ENCODE measurements around the gene CCDC178. TPM values are rescaled to one million over a fixed set of nuclear protein-coding genes. Genes with fewer than 3 reads are reported as not detected.

CCDC178 gene
- total and polyA plus RNA-seq, 2 donors (not counting 1 experiment from before 2014, with no cell fraction given) = 0.17 TPM; not detected in 1

GRCh38 chr18:33161131-33161530 lies 279.4 kb downstream of the CCDC178 start:
- no peak overlapping the region for H3K4me2 ChIP-seq (ENCODE audit: extremely low read depth, insufficient read depth, low read length)
- no peaks in the 10 kb centered on the region for H3K4me1 ChIP-seq (ENCODE audit: control insufficient read depth, extremely low read depth, insufficient read depth, low read length)
- no peaks in the 10 kb centered on the region for H3K79me2 ChIP-seq (ENCODE audit: control insufficient read depth, insufficient read depth, low read length)
- no peak overlapping the region for H3K27ac ChIP-seq (ENCODE audit: insufficient read depth, low read length)
- peak in 1 of 2 donors; percentile 11 for DNase-seq (ENCODE audit: low read depth in 2 of 2)
- no peak overlapping the region for H3K9ac ChIP-seq (ENCODE audit: insufficient read depth, low read length)
- H3K36me3 ChIP-seq (ENCODE audit: control insufficient read depth, insufficient read depth, low read length) = no peaks in the 10 kb centered on the region
- TF ChIP-seq CTCF (conservative IDR thresholded peaks at IDR 0.05 in 1 of 2, IDR thresholded peaks at IDR 0.05 in 1 of 2; ENCODE audit: low read depth in 1 of 2, low read length in 2 of 2) = no peak
- TF ChIP-seq EZH2 (IDR thresholded peaks at IDR 0.05; ENCODE audit: low read length, missing control alignments) = no peak
- H3K27me3 ChIP-seq (ENCODE audit: control insufficient read depth, insufficient read depth, low read length) = no peaks in the 10 kb centered on the region
- H3K4me3 ChIP-seq (replicated peaks in 1 of 4; ENCODE audit: control extremely low read depth in 1 of 4, insufficient read depth in 1 of 4, low read depth in 3 of 4, low read length in 4 of 4) = no peak overlapping the region
- H4K20me1 ChIP-seq (ENCODE audit: control insufficient read depth, extremely low read depth, insufficient read depth, low read length) = no peaks in the 10 kb centered on the region
- H2AFZ ChIP-seq (ENCODE audit: low read length) = no peak overlapping the region
- no peaks in the 10 kb centered on the region for H3K9me3 ChIP-seq (ENCODE audit: control insufficient read depth, insufficient read depth, low read depth, low read length)

- H3K4me3 ChIP-seq (replicated peaks in 1 of 4; ENCODE audit: control extremely low read depth in 1 of 4, insufficient read depth in 1 of 4, low read depth in 3 of 4, low read length in 4 of 4) = no peak overlapping the region
- no peak for DNase-seq (ENCODE audit: low read depth in 2 of 2)
- no peak overlapping the region for H3K27ac ChIP-seq (ENCODE audit: insufficient read depth, low read length)
- no peaks in the 10 kb centered on the region for H3K27me3 ChIP-seq (ENCODE audit: control insufficient read depth, insufficient read depth, low read length)
- H4K20me1 ChIP-seq (ENCODE audit: control insufficient read depth, extremely low read depth, insufficient read depth, low read length) = no peaks in the 10 kb centered on the region
- H3K79me2 ChIP-seq (ENCODE audit: control insufficient read depth, insufficient read depth, low read length) = no peaks in the 10 kb centered on the region
- no peak overlapping the region for H2AFZ ChIP-seq (ENCODE audit: low read length)
- no peaks in the 10 kb centered on the region for H3K36me3 ChIP-seq (ENCODE audit: control insufficient read depth, insufficient read depth, low read length)
- no peak overlapping the region for H3K4me2 ChIP-seq (ENCODE audit: extremely low read depth, insufficient read depth, low read length)
- TF ChIP-seq CTCF (conservative IDR thresholded peaks at IDR 0.05 in 1 of 2, IDR thresholded peaks at IDR 0.05 in 1 of 2; ENCODE audit: low read depth in 1 of 2, low read length in 2 of 2) (no peak), EZH2 (IDR thresholded peaks at IDR 0.05; ENCODE audit: low read length, missing control alignments) (no peak)
- no peaks in the 10 kb centered on the region for H3K9me3 ChIP-seq (ENCODE audit: control insufficient read depth, insufficient read depth, low read depth, low read length)
- no peaks in the 10 kb centered on the region for H3K4me1 ChIP-seq (ENCODE audit: control insufficient read depth, extremely low read depth, insufficient read depth, low read length)
- H3K9ac ChIP-seq (ENCODE audit: insufficient read depth, low read length) = no peak overlapping the region
These were observed 281.4 kb downstream of the CCDC178 start for GRCh38 chr18:33159151-33159550.

GRCh38 chr18:33157893-33158292 lies 282.6 kb downstream of the CCDC178 start:
- H3K36me3 ChIP-seq (ENCODE audit: control insufficient read depth, insufficient read depth, low read length) = no peaks in the 10 kb centered on the region
- H2AFZ ChIP-seq (ENCODE audit: low read length) = no peak overlapping the region
- no peaks in the 10 kb centered on the region for H4K20me1 ChIP-seq (ENCODE audit: control insufficient read depth, extremely low read depth, insufficient read depth, low read length)
- TF ChIP-seq CTCF (conservative IDR thresholded peaks at IDR 0.05 in 1 of 2, IDR thresholded peaks at IDR 0.05 in 1 of 2; ENCODE audit: low read depth in 1 of 2, low read length in 2 of 2) (no peak), EZH2 (IDR thresholded peaks at IDR 0.05; ENCODE audit: low read length, missing control alignments) (no peak)
- no peaks in the 10 kb centered on the region for H3K4me1 ChIP-seq (ENCODE audit: control insufficient read depth, extremely low read depth, insufficient read depth, low read length)
- no peaks in the 10 kb centered on the region for H3K9me3 ChIP-seq (ENCODE audit: control insufficient read depth, insufficient read depth, low read depth, low read length)
- H3K79me2 ChIP-seq (ENCODE audit: control insufficient read depth, insufficient read depth, low read length) = no peaks in the 10 kb centered on the region
- H3K4me2 ChIP-seq (ENCODE audit: extremely low read depth, insufficient read depth, low read length) = no peak overlapping the region
- no peaks in the 10 kb centered on the region for H3K27me3 ChIP-seq (ENCODE audit: control insufficient read depth, insufficient read depth, low read length)
- H3K4me3 ChIP-seq (replicated peaks in 1 of 4; ENCODE audit: control extremely low read depth in 1 of 4, insufficient read depth in 1 of 4, low read depth in 3 of 4, low read length in 4 of 4) = no peak overlapping the region
- no peak overlapping the region for H3K9ac ChIP-seq (ENCODE audit: insufficient read depth, low read length)
- no peak overlapping the region for H3K27ac ChIP-seq (ENCODE audit: insufficient read depth, low read length)
- peak in 1 of 2 donors; percentile 16 for DNase-seq (ENCODE audit: low read depth in 2 of 2)
